Epidermal melanocyte (primary cell): ENCODE results near the gene INSC.

Experiments
- DNase-seq: peaks from one replicate; pipeline ENCODE4 v3.0.0; 2011; ENCODE audit warnings: low spot score; ENCODE audit not compliant: insufficient read length

Gene INSC

GRCh38 chr11:15286465-15286864 is 171.7 kb downstream of the INSC start:
- DNase-seq, result no peak

DNA sequence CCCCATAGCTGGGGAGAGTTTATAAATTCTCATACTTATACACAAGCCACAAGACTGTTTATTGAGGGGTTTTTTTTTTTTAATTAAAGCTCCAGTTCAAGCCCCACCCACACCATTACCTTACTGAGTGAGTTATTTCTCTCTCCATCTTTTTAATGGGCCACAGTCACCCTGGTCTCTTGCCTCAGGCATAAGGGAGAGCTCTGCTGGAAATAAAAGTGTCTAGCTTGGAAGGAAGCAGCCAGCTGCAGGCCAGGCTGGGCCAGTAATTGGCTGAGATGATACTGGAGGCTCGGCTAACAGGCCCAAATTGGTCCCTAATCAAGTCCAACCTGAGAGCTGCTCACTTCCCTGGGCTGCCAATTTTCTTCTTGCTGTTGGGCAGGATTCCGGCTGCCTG is 174.1 kb downstream of the INSC start:
- DNase-seq, result no peak

- no peak for DNase-seq
Measured at GRCh38 chr11:15289723-15290122, 175.0 kb downstream of the INSC start.

- DNase-seq, result no peak
Measured at GRCh38 chr11:15291885-15292284, 177.2 kb downstream of the INSC start.

- DNase-seq, result no peak
Measured at GRCh38 chr11:15293975-15294620, 179.4 kb downstream of the INSC start.

GRCh38 chr11:15295695-15296094 is 181.0 kb downstream of the INSC start:
- DNase-seq, result no peak
